Panc1 (cell line): ENCODE data around the gene LRRK1.

Experiments
- POLR2AphosphoS5 ChIP-seq: IDR thresholded peaks from 2 replicates; pipeline ENCODE4 v1.6.1; 2012; ENCODE audit warnings: mild to moderate bottlenecking, low read depth, low read length, moderate library complexity
- TF ChIP-seq, protein P1 (sequence below): fragments of 450-650 bp; IDR thresholded peaks from 2 replicates; pipeline ENCODE4 v1.5.1; 2017; ENCODE audit warnings: mild to moderate bottlenecking
- TF ChIP-seq, protein P2 (sequence below), 2 experiments: IDR thresholded peaks; 2 replicates each; pipeline ENCODE4 v1.6.1; 2011 to 2012; ENCODE audit warnings: low read depth in 2 of 2, control low read depth in 1 of 2, low read length in 1 of 2, mild to moderate bottlenecking in 1 of 2, moderate library complexity in 1 of 2; ENCODE audit not compliant: insufficient read depth in 1 of 2

DNA sequence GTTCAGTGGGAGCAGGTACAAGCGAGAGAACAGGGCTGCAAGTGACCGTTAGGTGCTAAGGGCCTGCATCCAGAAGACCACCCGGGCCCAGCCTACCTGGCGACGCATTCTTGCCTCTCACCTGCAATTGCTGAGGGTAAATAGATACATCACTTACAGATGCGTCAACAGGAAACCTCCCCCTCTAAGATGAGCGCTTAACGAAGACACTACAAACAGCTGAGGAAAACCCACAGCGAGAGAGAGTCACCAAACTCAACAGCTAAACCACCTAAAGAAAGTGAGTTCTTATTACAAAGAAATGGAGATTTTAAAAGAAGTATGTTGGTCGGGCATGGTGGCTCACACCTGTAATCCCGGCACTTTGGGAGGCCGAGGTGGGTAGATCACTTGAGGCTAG is 174.8 kb downstream of the LRRK1 start:
- TF ChIP-seq, protein P1, sequence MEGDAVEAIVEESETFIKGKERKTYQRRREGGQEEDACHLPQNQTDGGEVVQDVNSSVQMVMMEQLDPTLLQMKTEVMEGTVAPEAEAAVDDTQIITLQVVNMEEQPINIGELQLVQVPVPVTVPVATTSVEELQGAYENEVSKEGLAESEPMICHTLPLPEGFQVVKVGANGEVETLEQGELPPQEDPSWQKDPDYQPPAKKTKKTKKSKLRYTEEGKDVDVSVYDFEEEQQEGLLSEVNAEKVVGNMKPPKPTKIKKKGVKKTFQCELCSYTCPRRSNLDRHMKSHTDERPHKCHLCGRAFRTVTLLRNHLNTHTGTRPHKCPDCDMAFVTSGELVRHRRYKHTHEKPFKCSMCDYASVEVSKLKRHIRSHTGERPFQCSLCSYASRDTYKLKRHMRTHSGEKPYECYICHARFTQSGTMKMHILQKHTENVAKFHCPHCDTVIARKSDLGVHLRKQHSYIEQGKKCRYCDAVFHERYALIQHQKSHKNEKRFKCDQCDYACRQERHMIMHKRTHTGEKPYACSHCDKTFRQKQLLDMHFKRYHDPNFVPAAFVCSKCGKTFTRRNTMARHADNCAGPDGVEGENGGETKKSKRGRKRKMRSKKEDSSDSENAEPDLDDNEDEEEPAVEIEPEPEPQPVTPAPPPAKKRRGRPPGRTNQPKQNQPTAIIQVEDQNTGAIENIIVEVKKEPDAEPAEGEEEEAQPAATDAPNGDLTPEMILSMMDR: no peak
- TF ChIP-seq, protein P2, sequence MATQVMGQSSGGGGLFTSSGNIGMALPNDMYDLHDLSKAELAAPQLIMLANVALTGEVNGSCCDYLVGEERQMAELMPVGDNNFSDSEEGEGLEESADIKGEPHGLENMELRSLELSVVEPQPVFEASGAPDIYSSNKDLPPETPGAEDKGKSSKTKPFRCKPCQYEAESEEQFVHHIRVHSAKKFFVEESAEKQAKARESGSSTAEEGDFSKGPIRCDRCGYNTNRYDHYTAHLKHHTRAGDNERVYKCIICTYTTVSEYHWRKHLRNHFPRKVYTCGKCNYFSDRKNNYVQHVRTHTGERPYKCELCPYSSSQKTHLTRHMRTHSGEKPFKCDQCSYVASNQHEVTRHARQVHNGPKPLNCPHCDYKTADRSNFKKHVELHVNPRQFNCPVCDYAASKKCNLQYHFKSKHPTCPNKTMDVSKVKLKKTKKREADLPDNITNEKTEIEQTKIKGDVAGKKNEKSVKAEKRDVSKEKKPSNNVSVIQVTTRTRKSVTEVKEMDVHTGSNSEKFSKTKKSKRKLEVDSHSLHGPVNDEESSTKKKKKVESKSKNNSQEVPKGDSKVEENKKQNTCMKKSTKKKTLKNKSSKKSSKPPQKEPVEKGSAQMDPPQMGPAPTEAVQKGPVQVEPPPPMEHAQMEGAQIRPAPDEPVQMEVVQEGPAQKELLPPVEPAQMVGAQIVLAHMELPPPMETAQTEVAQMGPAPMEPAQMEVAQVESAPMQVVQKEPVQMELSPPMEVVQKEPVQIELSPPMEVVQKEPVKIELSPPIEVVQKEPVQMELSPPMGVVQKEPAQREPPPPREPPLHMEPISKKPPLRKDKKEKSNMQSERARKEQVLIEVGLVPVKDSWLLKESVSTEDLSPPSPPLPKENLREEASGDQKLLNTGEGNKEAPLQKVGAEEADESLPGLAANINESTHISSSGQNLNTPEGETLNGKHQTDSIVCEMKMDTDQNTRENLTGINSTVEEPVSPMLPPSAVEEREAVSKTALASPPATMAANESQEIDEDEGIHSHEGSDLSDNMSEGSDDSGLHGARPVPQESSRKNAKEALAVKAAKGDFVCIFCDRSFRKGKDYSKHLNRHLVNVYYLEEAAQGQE (IDR thresholded peaks at IDR 0.05; ENCODE audit: insufficient read depth in 1 of 2, low read depth in 2 of 2, low read length in 1 of 2): no peak
- no peak for TF ChIP-seq POLR2AphosphoS5
